ENCODE data around the gene NUP93. TPM values are rescaled to one million over a fixed set of nuclear protein-coding genes. Genes with fewer than 3 reads are reported as not detected.

The NUP93 gene
- total RNA-seq, 2 experiments from 2014 or later, result 45.6 to 47.2 TPM

GRCh38 chr16:56885446-56886162 lies 155.7 kb downstream of the NUP93 start:
- ATAC-seq (ENCODE audit: poor library complexity), result no peak
- TF ChIP-seq CTCF (IDR thresholded peaks at IDR 0.05), result no peak
- H3K27ac Mint-ChIP-seq, result no peak overlapping the region
- no peak overlapping the region for H3K27ac ChIP-seq (ENCODE audit: low read depth in 1 of 2, low read length in 2 of 2)
- H3K4me3 ChIP-seq (ENCODE audit: low read length), result no peak overlapping the region
- H3K27me3 ChIP-seq (ENCODE audit: control insufficient read depth in 1 of 2, insufficient read depth in 2 of 2, low read length in 2 of 2), result no peaks in the 10 kb centered on the region
- no peaks in the 10 kb centered on the region for H3K36me3 Mint-ChIP-seq (ENCODE audit: low read depth)
- no peak overlapping the region for H3K4me3 Mint-ChIP-seq
- no peaks in the 10 kb centered on the region for H3K9me3 ChIP-seq (ENCODE audit: control insufficient read depth in 1 of 2, insufficient read depth in 1 of 2, low read length in 2 of 2)
- intact Hi-C loops (cut with DNase I, micrococcal nuclease), result no loop called here
- H3K4me1 ChIP-seq (ENCODE audit: insufficient read depth, low read length), result no peaks in the 10 kb centered on the region
- H3K27me3 Mint-ChIP-seq, result no peaks in the 10 kb centered on the region
- no peaks in the 10 kb centered on the region for H3K9me3 Mint-ChIP-seq
- no peaks in the 10 kb centered on the region for H3K4me1 Mint-ChIP-seq (ENCODE audit: low read depth)
- ChIA-PET POLR2A (no interaction called here), CTCF (no interaction called here)
- no peaks in the 10 kb centered on the region for H3K36me3 ChIP-seq (ENCODE audit: insufficient read depth, low read length)
- DNase-seq, result no peak

DNA sequence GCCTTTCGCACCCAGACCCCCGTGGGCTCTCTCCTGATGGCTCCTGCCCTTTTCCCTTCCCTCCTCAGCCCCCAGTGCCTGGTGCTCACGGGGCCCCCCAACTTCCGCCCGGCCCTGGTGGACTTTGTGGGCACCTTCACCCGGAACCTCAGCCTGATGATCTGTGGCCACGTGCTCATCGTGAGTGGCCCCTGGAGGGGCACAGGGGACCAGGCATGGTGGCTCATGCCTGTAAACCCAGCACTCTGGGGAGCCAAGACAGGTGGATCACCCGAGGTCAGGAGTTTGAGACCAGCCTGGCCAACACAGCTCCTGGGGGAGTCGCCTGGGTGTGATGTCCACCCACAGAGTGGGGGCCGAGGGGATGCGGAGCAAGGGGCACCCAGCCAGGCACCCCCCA lies 156.4 kb downstream of the NUP93 start:
- DNase-seq (no peak), ATAC-seq (ENCODE audit: poor library complexity) (no peak)
- no peaks in the 10 kb centered on the region for H3K4me1 ChIP-seq (ENCODE audit: insufficient read depth, low read length)
- no peaks in the 10 kb centered on the region for H3K27me3 Mint-ChIP-seq
- no peaks in the 10 kb centered on the region for H3K9me3 ChIP-seq (ENCODE audit: control insufficient read depth in 1 of 2, insufficient read depth in 1 of 2, low read length in 2 of 2)
- H3K4me3 ChIP-seq (ENCODE audit: low read length), result no peak overlapping the region
- no peak overlapping the region for H3K27ac Mint-ChIP-seq
- no peak overlapping the region for H3K27ac ChIP-seq (ENCODE audit: low read depth in 1 of 2, low read length in 2 of 2)
- H3K36me3 Mint-ChIP-seq (ENCODE audit: low read depth), result no peaks in the 10 kb centered on the region
- POLR2A ChIA-PET, result no interaction called here
- no peak for TF ChIP-seq CTCF (IDR thresholded peaks at IDR 0.05)
- CTCF ChIA-PET, result no interaction called here
- H3K4me1 Mint-ChIP-seq (ENCODE audit: low read depth), result no peaks in the 10 kb centered on the region
- H3K36me3 ChIP-seq (ENCODE audit: insufficient read depth, low read length), result no peaks in the 10 kb centered on the region
- H3K27me3 ChIP-seq (ENCODE audit: control insufficient read depth in 1 of 2, insufficient read depth in 2 of 2, low read length in 2 of 2), result no peaks in the 10 kb centered on the region
- no peak overlapping the region for H3K4me3 Mint-ChIP-seq
- intact Hi-C loops (cut with DNase I, micrococcal nuclease), result no loop called here
- H3K9me3 Mint-ChIP-seq, result no peaks in the 10 kb centered on the region

DNA sequence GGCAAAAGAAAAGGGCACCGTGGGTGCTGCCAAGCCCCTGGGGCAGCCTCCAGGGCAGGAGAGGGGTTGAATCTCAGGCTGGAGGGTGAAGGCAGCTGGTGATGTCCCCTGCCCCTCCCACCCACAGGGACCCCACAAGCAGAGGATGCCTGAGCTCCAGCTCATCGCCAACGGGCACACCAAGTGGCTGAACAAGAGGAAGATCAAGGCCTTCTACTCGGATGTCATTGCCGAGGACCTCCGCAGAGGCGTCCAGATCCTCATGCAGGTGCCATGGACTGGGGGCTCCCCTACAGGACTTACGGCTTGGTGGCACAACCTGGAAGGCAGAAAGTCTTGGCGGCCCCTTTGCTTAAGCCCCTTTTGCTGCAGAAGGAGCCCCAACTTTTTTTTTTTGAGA lies 156.9 kb downstream of the NUP93 start:
- Mint-ChIP-seq H3K4me1 (ENCODE audit: low read depth) (no peaks in the 10 kb centered on the region), H3K4me3 (no peak overlapping the region), H3K36me3 (ENCODE audit: low read depth) (no peaks in the 10 kb centered on the region), H3K27me3 (no peaks in the 10 kb centered on the region), H3K27ac (no peak overlapping the region), H3K9me3 (no peaks in the 10 kb centered on the region)
- Histone ChIP-seq H3K9me3 (ENCODE audit: control insufficient read depth in 1 of 2, insufficient read depth in 1 of 2, low read length in 2 of 2) (no peaks in the 10 kb centered on the region), H3K27me3 (ENCODE audit: control insufficient read depth in 1 of 2, insufficient read depth in 2 of 2, low read length in 2 of 2) (no peaks in the 10 kb centered on the region), H3K4me3 (ENCODE audit: low read length) (no peak overlapping the region), H3K36me3 (ENCODE audit: insufficient read depth, low read length) (no peaks in the 10 kb centered on the region), H3K4me1 (ENCODE audit: insufficient read depth, low read length) (no peaks in the 10 kb centered on the region), H3K27ac (ENCODE audit: low read depth in 1 of 2, low read length in 2 of 2) (no peak overlapping the region)
- DNase-seq, result no peak
- no peak for TF ChIP-seq CTCF (IDR thresholded peaks at IDR 0.05)
- ChIA-PET CTCF (no interaction called here), POLR2A (no interaction called here)
- ATAC-seq (ENCODE audit: poor library complexity), result no peak
- intact Hi-C loops (cut with DNase I, micrococcal nuclease), result no loop called here

All from CD4-positive, alpha-beta T cell (primary cell).